Panc1 (cell line): ENCODE measurements around the gene METRN.

Source experiments
- CTCF ChIP-seq: fragments of 450-650 bp; IDR thresholded peaks from 2 replicates; pipeline ENCODE4 v1.5.1; 2017; ENCODE audit warnings: mild to moderate bottlenecking
- SIN3A ChIP-seq: IDR thresholded peaks from 2 replicates; pipeline ENCODE4 v1.6.1; 2012; ENCODE audit warnings: low read depth, mild to moderate bottlenecking, low read length, moderate library complexity, borderline replicate concordance; ENCODE audit not compliant: insufficient read depth

- peak; percentile 86 for TF ChIP-seq CTCF
- no peak for TF ChIP-seq SIN3A
Observed at GRCh38 chr16:733382-734207, 18.7 kb downstream of the METRN start.
